HG02798 (cell line): Measurements from ENCODE around the gene SMAD3.

Experiments used
- ATAC-seq: cut with Tn5 transposase; IDR thresholded peaks from one replicate; pipeline ENCODE4 v1.9.1; 2021; ENCODE audit warnings: mild to moderate bottlenecking; ENCODE audit not compliant: unreplicated experiment, poor library complexity

Gene SMAD3

GRCh38 chr15:67079361-67079760 is 14.0 kb downstream of the SMAD3 start:
- ATAC-seq: no peak

- ATAC-seq: no peak
Observed at GRCh38 chr15:67080118-67080899, 14.9 kb downstream of the SMAD3 start.

- ATAC-seq: peak; percentile 58
Observed at GRCh38 chr15:67080900-67081431, 15.6 kb downstream of the SMAD3 start.

GRCh38 chr15:67082007-67082536 is 16.7 kb downstream of the SMAD3 start:
- ATAC-seq: no peak

- ATAC-seq: no peak
Observed at GRCh38 chr15:67083135-67083762, 17.8 kb downstream of the SMAD3 start.

- ATAC-seq: no peak
Observed at GRCh38 chr15:67084561-67084960, 19.2 kb downstream of the SMAD3 start.

GRCh38 chr15:67085237-67085817 is 19.9 kb downstream of the SMAD3 start:
- ATAC-seq: peak; percentile 20

GRCh38 chr15:67085818-67086636 is 20.6 kb downstream of the SMAD3 start:
- ATAC-seq: peak; percentile 70

- no peak for ATAC-seq
Observed at GRCh38 chr15:67086637-67086914, 21.2 kb downstream of the SMAD3 start.

GRCh38 chr15:67087507-67088172 is 22.2 kb downstream of the SMAD3 start:
- no peak for ATAC-seq

- no peak for ATAC-seq
Observed at GRCh38 chr15:67089217-67090193, 24.1 kb downstream of the SMAD3 start.

GRCh38 chr15:67090297-67091070 is 25.1 kb downstream of the SMAD3 start:
- ATAC-seq: no peak

GRCh38 chr15:67091071-67091979 is 25.9 kb downstream of the SMAD3 start:
- ATAC-seq: peak; percentile 77

- ATAC-seq: no peak
Observed at GRCh38 chr15:67091980-67092677, 26.7 kb downstream of the SMAD3 start.

- no peak for ATAC-seq
Observed at GRCh38 chr15:67092752-67093503, 27.5 kb downstream of the SMAD3 start.

GRCh38 chr15:67093504-67093862 is 28.1 kb downstream of the SMAD3 start:
- no peak for ATAC-seq
